HEK293T (cell line): ENCODE measurements around the gene SMCO3.

ENCODE experiments used
- CTCF ChIA-PET: fragments of 350-600 bp; formaldehyde crosslinking; extraction: SDS; loops from one replicate; lab custom pipeline; 2021; ENCODE audit warnings: antibody characterized with exemption, inconsistent platforms; lab: Yijun Ruan, JAX
- POLR2A ChIA-PET: fragments of 350-600 bp; formaldehyde crosslinking; extraction: SDS; loops from one replicate; lab custom pipeline; 2020; ENCODE audit warnings: antibody characterized with exemption, inconsistent platforms; lab: Yijun Ruan, JAX
- DNase-seq: peaks from one replicate; pipeline ENCODE4 v3.0.0; 2012; ENCODE audit warnings: mixed read lengths; ENCODE audit errors: extremely low spot score
- ARNT ChIP-seq: fragments of 450-650 bp; IDR thresholded peaks from 2 replicates; pipeline ENCODE4 v1.6.1; 2017; ENCODE audit warnings: mild to moderate bottlenecking
- BHLHE40 ChIP-seq: fragments of 450-650 bp; IDR thresholded peaks from 2 replicates; pipeline ENCODE4 v1.6.1; 2016; ENCODE audit warnings: mild to moderate bottlenecking, moderate library complexity, borderline replicate concordance
- CTBP1 ChIP-seq: fragments of 450-650 bp; IDR thresholded peaks from 2 replicates; pipeline ENCODE4 v1.6.1; 2016; ENCODE audit warnings: borderline replicate concordance
- ELF4 ChIP-seq: fragments of 450-650 bp; IDR thresholded peaks from 2 replicates; pipeline ENCODE4 v1.6.1; 2017; ENCODE audit warnings: antibody characterized with exemption
- FOXA1 ChIP-seq: fragments of 450-650 bp; IDR thresholded peaks from 2 replicates; pipeline ENCODE4 v1.6.1; 2016; ENCODE audit warnings: mild to moderate bottlenecking
- FOXK2 ChIP-seq: fragments of 450-650 bp; IDR thresholded peaks from 2 replicates; pipeline ENCODE4 v1.6.1; 2016; ENCODE audit warnings: mild to moderate bottlenecking
- FOXM1 ChIP-seq: fragments of 450-650 bp; IDR thresholded peaks from 2 replicates; pipeline ENCODE4 v1.6.1; 2017; ENCODE audit warnings: mild to moderate bottlenecking, borderline replicate concordance
- HDGF ChIP-seq: fragments of 450-650 bp; IDR thresholded peaks from 2 replicates; pipeline ENCODE4 v1.6.1; 2017; ENCODE audit warnings: antibody characterized with exemption, borderline replicate concordance
- L3MBTL2 ChIP-seq: fragments of 450-650 bp; conservative IDR thresholded peaks from 2 replicates; pipeline ENCODE4 v1.6.1; 2016; ENCODE audit warnings: mild to moderate bottlenecking
- LEF1 ChIP-seq: fragments of 450-650 bp; IDR thresholded peaks from 2 replicates; pipeline ENCODE4 v1.6.1; 2017; ENCODE audit warnings: mild to moderate bottlenecking, borderline replicate concordance
- NFRKB ChIP-seq: fragments of 450-650 bp; IDR thresholded peaks from 2 replicates; pipeline ENCODE4 v1.6.1; 2016; ENCODE audit warnings: mild to moderate bottlenecking, moderate library complexity
- SP1 ChIP-seq: fragments of 450-650 bp; IDR thresholded peaks from 2 replicates; pipeline ENCODE4 v1.6.1; 2017
- SUZ12 ChIP-seq: fragments of 450-650 bp; IDR thresholded peaks from 2 replicates; pipeline ENCODE4 v1.6.1; 2016; ENCODE audit warnings: mild to moderate bottlenecking
- TARDBP ChIP-seq: fragments of 450-650 bp; IDR thresholded peaks from 2 replicates; pipeline ENCODE4 v1.6.1; 2016
- ZNF384 ChIP-seq: fragments of 450-650 bp; IDR thresholded peaks from 2 replicates; pipeline ENCODE4 v1.6.1; 2016
- TF ChIP-seq, protein P1 (sequence below): fragments of 450-650 bp; IDR thresholded peaks from 2 replicates; pipeline ENCODE4 v1.6.1; 2016

SMCO3 gene

GRCh38 chr12:14825256-14825655 is 11.3 kb upstream of the SMCO3 start:
- ChIA-PET POLR2A (interaction anchor here (1.1 kb wide), 1 partner anchor 54 kb away, joined by 3 read pairs; a partner anchor contains a TSS), CTCF (no interaction called here)
- TF ChIP-seq BHLHE40 (no peak), L3MBTL2 (no peak), HDGF (no peak), NFRKB (no peak), FOXM1 (no peak), TARDBP (no peak), FOXA1 (no peak), ZNF384 (no peak), SUZ12 (no peak), SP1 (no peak)
- TF ChIP-seq, protein P1, sequence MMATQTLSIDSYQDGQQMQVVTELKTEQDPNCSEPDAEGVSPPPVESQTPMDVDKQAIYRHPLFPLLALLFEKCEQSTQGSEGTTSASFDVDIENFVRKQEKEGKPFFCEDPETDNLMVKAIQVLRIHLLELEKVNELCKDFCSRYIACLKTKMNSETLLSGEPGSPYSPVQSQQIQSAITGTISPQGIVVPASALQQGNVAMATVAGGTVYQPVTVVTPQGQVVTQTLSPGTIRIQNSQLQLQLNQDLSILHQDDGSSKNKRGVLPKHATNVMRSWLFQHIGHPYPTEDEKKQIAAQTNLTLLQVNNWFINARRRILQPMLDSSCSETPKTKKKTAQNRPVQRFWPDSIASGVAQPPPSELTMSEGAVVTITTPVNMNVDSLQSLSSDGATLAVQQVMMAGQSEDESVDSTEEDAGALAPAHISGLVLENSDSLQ: no peak
- no peak for DNase-seq

DNA sequence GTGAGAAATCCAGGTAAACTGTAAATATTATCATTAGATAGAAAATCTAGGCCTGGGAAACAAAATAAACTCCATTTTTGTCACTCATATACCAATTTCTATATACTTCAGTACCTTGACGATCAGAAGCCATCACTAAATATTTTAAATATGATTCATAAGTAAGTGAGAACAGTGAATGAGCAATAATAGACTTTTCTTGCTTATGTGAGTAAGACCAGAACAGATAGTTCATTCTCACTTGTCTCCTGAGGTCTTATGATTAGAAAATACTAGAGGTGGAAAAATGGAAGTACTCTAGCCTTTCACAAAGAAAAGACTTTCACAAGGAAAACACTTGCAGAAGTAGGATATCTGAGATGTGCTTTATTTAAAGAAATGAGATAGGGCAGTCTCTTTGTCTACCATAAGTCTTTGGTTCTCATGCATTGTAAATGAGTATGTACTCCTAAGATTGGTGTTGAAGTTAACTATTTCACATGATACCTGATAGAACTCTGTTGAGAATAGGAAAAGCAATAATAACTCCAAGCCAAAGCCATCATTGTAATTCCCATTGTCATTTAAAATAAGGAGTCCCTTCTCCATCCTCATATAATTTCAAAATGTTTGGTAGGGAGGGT is 10.1 kb upstream of the SMCO3 start:
- no peak for DNase-seq
- ChIA-PET POLR2A (no interaction called here), CTCF (no interaction called here)
- TF ChIP-seq, protein P1: no peak
- no peak for TF ChIP-seq ARNT
- no peak for TF ChIP-seq NFRKB
- no peak for TF ChIP-seq BHLHE40
- TF ChIP-seq SUZ12: no peak
- no peak for TF ChIP-seq L3MBTL2

GRCh38 chr12:14811486-14811885 is 2.5 kb downstream of the SMCO3 start:
- ChIA-PET POLR2A (interaction anchor here (1.4 kb wide), 1 partner anchor 40 kb away, joined by 6 read pairs; a partner anchor contains a TSS), CTCF (interaction anchor here (0.5 kb wide), 1 partner anchor 717 kb away, joined by 4 read pairs; no protein-coding TSS in a partner anchor)
- DNase-seq: no peak
- TF ChIP-seq L3MBTL2 (no peak), ARNT (no peak)
- TF ChIP-seq, protein P1: no peak

- CTCF ChIA-PET: interaction anchor here (0.5 kb wide), 1 partner anchor 718 kb away, joined by 4 read pairs; no protein-coding TSS in a partner anchor
- peak; percentile 13 for DNase-seq
- POLR2A ChIA-PET: interaction anchor here (0.9 to 1.4 kb wide), 2 partner anchors 8 to 40 kb away, joined by 3 to 6 read pairs; partner anchors contain the start of gene WBP11
- TF ChIP-seq FOXM1 (no peak), TARDBP (no peak), SP1 (no peak), ZNF384 (no peak), LEF1 (no peak), SUZ12 (no peak), BHLHE40 (no peak), FOXA1 (no peak), L3MBTL2 (no peak), ARNT (no peak), FOXK2 (no peak), HDGF (no peak), ELF4 (no peak), CTBP1 (no peak), NFRKB (no peak)
- TF ChIP-seq, protein P1: no peak
These were observed 3.0 kb downstream of the SMCO3 start for GRCh38 chr12:14810953-14811483.

DNA sequence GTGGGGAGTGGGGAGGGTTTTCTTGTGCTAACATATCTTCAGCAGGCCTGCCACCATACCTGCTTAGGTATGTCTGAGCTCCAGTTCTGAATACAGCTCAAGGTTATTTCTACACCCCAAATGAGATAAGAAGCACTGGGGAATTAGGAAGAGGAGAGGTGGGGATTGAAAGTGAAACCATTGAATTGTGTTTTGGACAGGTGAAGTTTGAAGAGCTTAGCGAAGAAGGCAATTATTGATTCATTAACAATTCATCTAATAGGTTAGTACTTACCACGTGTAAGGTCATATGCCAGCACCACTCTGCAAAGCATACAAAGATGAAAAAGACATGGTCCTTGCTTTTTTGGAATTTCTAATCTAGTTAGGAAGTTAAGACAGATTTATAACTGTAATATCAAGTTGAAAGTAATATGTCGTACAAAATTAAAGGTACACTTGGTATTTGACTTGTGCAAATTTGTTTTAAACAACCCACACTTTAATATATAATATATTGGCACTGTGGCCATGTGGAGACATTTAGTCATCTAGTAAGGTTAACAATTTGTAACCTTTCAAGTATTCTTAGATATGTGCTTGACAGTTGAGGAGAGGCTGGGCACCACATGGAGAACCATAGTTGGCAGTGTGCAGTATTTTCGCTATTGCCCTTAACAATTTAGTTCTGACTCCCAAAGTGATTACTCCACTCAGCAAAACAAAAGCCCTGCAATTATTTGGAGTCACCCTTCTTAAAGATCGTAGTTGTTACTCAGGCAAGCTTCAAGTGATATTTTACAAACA is 3.6 kb downstream of the SMCO3 start:
- POLR2A ChIA-PET: interaction anchor here (0.9 to 1.4 kb wide), 2 partner anchors 8 to 39 kb away, joined by 3 to 6 read pairs; partner anchors contain the start of gene WBP11
- CTCF ChIA-PET: interaction anchor here (0.6 kb wide), 1 partner anchor 26 kb away, joined by 3 read pairs; no protein-coding TSS in a partner anchor
- DNase-seq: no peak
- TF ChIP-seq L3MBTL2 (no peak), ELF4 (no peak), SP1 (no peak), NFRKB (no peak), FOXM1 (no peak), ZNF384 (no peak), FOXA1 (no peak), FOXK2 (no peak), CTBP1 (no peak), TARDBP (no peak), LEF1 (no peak), ARNT (no peak), HDGF (no peak), BHLHE40 (no peak), SUZ12 (no peak)
- TF ChIP-seq, protein P1: no peak
